Ascending aorta (tissue), 2 donors: ENCODE results near the gene SHMT1. TPM values are rescaled to one million over a fixed set of nuclear protein-coding genes. Genes with fewer than 3 reads are reported as not detected.

Experiments
- DNase-seq, 2 donors: peaks; one replicate each; pipeline ENCODE4 v3.0.0-alpha.2; 2019; ENCODE audit warnings: low spot score in 2 of 2
- H3K27ac ChIP-seq, 2 donors: fragments of 200-600 bp; sonication (generic); one replicate each; pipeline ENCODE4 v1.5.1; 2016 to 2017; ENCODE audit warnings: mild to moderate bottlenecking in 1 of 2
- H3K27me3 ChIP-seq: fragments of 200-600 bp; sonication (generic); one replicate; pipeline ENCODE4 v1.5.1; 2017
- H3K36me3 ChIP-seq, 2 donors: fragments of 200-600 bp; sonication (generic); one replicate each; pipeline ENCODE4 v1.5.1; 2016
- H3K4me1 ChIP-seq, 2 donors: fragments of 200-600 bp; sonication (generic); one replicate each; pipeline ENCODE4 v1.5.1; 2016 to 2017; ENCODE audit warnings: mild to moderate bottlenecking in 1 of 2
- H3K4me3 ChIP-seq, 2 donors: fragments of 200-600 bp; sonication (generic); one replicate each; pipeline ENCODE4 v1.5.1; 2016 to 2017; ENCODE audit warnings: mild to moderate bottlenecking in 1 of 2
- H3K9me3 ChIP-seq, 2 donors: fragments of 200-600 bp; sonication (generic); one replicate each; pipeline ENCODE4 v1.5.1; 2016
- CTCF ChIP-seq, 3 experiments: fragments of 200-600 bp in 2 of 3; fragments of 450-650 bp in 1 of 3; sonication (generic) in 2 of 3; IDR thresholded peaks; one replicate each; pipeline ENCODE4 v1.5.1; 2016 to 2019; ENCODE audit warnings: antibody characterized with exemption in 3 of 3, mild to moderate bottlenecking in 1 of 3, moderate library complexity in 1 of 3
- intact Hi-C: fragments of 100-400 bp; cut with DNase I; formaldehyde crosslinking; loops from one replicate; pipeline ENCODE4 v1.15.1; 2023
- total RNA-seq: library from RNA; depleted of rRNA; stranded (reverse); fragments of >200 nt; gene quantifications from one replicate; pipeline ENCODE4 v1.1.0, GENCODE V29; 2016

The SHMT1 gene
- total RNA-seq, 1 donor from 2014 or later, result 16.7 TPM

DNA sequence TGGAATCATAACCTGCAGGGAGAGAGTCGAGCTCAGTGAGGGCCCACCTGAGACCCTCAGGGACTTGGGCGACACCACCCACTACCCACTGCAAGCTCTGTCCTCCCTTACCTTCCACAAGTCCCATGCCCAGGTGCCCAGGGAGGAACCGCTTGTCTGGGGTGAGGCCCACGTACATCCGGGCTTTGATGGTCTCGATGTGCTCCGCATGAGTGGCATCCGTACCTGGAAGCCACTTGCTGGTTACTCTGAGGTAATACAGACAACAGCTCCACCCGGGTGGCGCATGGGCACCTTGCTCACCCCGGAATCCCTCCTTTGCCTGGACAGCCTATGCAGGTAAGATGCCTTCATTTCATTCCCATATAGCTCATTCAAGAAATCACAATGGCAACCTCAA is 78.1 kb downstream of the SHMT1 start:
- H3K27me3 ChIP-seq, result no peaks in the 10 kb centered on the region
- no peaks in the 10 kb centered on the region for H3K9me3 ChIP-seq
- peaks cover 63 to 94% of the 10 kb centered on the region in 2 donors for H3K36me3 ChIP-seq
- DNase-seq, result no peak
- intact Hi-C loops, result no loop called here
- no peaks in the 10 kb centered on the region for H3K4me1 ChIP-seq
- no peak overlapping the region for H3K27ac ChIP-seq
- H3K4me3 ChIP-seq, result no peak overlapping the region
- TF ChIP-seq CTCF (IDR thresholded peaks at IDR 0.05), result no peak

- intact Hi-C loops, result no loop called here
- Histone ChIP-seq H3K4me1 (no peaks in the 10 kb centered on the region), H3K36me3 (peaks cover 67 to 97% of the 10 kb centered on the region in 2 donors)
Measured at GRCh38 chr17:18281788-18282187, 81.6 kb downstream of the SHMT1 start.

GRCh38 chr17:18280766-18281371 is 82.5 kb downstream of the SHMT1 start:
- H3K9me3 ChIP-seq, result no peaks in the 10 kb centered on the region
- TF ChIP-seq CTCF (IDR thresholded peaks at IDR 0.05), result no peak
- H3K27me3 ChIP-seq, result no peaks in the 10 kb centered on the region
- no peak for DNase-seq
- no peak overlapping the region for H3K4me3 ChIP-seq
- intact Hi-C loops, result no loop called here
- H3K4me1 ChIP-seq, result no peaks in the 10 kb centered on the region
- peaks cover 72 to 98% of the 10 kb centered on the region in 2 donors for H3K36me3 ChIP-seq
- no peak overlapping the region for H3K27ac ChIP-seq

More at GRCh38 chr17:18281788-18282187, 81.6 kb downstream of the SHMT1 start:
- no peak for DNase-seq
- no peak overlapping the region for H3K27ac ChIP-seq
- H3K9me3 ChIP-seq, result no peaks in the 10 kb centered on the region
- H3K4me3 ChIP-seq, result no peak overlapping the region
- no peaks in the 10 kb centered on the region for H3K27me3 ChIP-seq
- TF ChIP-seq CTCF (IDR thresholded peaks at IDR 0.05), result no peak

DNA sequence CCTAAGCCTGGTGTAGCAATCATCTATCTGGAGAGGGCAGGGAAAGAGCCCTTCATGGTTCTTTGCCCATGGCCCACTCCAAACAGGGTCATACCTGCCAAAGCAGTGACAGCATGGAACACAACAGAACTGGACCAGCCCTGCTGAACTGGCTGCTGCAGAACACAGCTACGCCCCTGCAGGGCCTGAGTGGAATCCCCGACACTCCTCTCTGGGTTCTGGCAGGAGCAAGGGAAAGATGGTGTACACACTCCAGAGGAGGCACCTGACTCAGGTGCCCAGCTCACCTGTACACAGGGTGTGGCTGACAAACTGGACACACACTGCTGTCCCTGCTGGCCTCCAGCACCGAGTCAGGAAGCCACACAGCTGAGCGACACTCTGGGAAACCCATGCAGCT is 83.1 kb downstream of the SHMT1 start:
- Histone ChIP-seq H3K27ac (no peak overlapping the region), H3K9me3 (no peaks in the 10 kb centered on the region), H3K27me3 (no peaks in the 10 kb centered on the region), H3K36me3 (peaks cover 70 to 92% of the 10 kb centered on the region in 2 donors), H3K4me1 (no peaks in the 10 kb centered on the region), H3K4me3 (no peak overlapping the region)
- no peak for DNase-seq
- intact Hi-C loops, result no loop called here
- TF ChIP-seq CTCF (IDR thresholded peaks at IDR 0.05), result no peak

DNA sequence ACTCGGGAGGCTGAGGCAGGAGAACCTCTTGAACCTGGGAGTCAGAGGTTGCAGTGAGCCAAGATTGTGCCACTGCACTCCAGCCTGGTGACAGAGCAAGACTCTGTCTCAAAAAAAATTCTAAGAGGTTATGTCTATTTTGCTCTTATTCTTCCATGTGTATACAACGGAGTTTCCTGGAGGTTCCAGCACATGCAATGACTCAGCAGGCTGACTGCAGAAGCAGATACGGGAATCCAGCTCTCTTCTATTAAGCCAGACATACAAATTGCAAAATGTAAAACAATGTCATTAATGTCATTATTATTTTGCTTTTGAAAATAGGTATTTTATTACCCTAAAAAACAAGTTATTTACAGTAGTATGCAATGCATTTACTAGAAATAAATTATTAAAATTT is 84.5 kb downstream of the SHMT1 start:
- Histone ChIP-seq H3K4me3 (no peak overlapping the region), H3K36me3 (peaks cover 69 to 90% of the 10 kb centered on the region in 2 donors), H3K27ac (no peak overlapping the region), H3K27me3 (no peaks in the 10 kb centered on the region), H3K9me3 (no peaks in the 10 kb centered on the region), H3K4me1 (no peaks in the 10 kb centered on the region)
- DNase-seq, result no peak
- TF ChIP-seq CTCF (IDR thresholded peaks at IDR 0.05), result no peak
- intact Hi-C loops, result no loop called here

Other genes starting within 250 kb of the SHMT1 start
- 73.4 TPM for gene ALKBH5, start 179.7 kb downstream of the SHMT1 start, total RNA-seq
- 25.3 TPM for gene LLGL1, start 137.9 kb downstream of the SHMT1 start, total RNA-seq
- 716 TPM for gene FLII, start 104.8 kb downstream of the SHMT1 start, total RNA-seq
- 18.5 TPM for gene MIEF2, start 102.9 kb downstream of the SHMT1 start, total RNA-seq
- 52.8 TPM for gene TOP3A, start 48.6 kb downstream of the SHMT1 start, total RNA-seq
- 10.3 TPM for gene SMCR8, start 48.3 kb downstream of the SHMT1 start, total RNA-seq
- gene EVPLL, start 14.2 kb upstream of the SHMT1 start, total RNA-seq, result not detected
- not detected for gene LGALS9C, start 113.2 kb upstream of the SHMT1 start, total RNA-seq